GM13976 (cell line): Measurements from ENCODE around the gene LRRC27.

ENCODE experiments used
- DNase-seq: peaks from one replicate; pipeline ENCODE4 v3.0.0; 2012; ENCODE audit warnings: low spot score
- in situ Hi-C: fragments of 300-500 bp; cut with MboI; formaldehyde crosslinking; loops from one replicate; pipeline ENCODE4 v1.12.0; 2022; ENCODE audit warnings: low sequenced_read_pairs, mixed read lengths, inconsistent platforms; ENCODE audit not compliant: unreplicated experiment
- TF ChIP-seq, protein P1 (sequence below): IDR thresholded peaks from 2 replicates; pipeline ENCODE4 v1.5.1; 2012; ENCODE audit warnings: borderline replicate concordance, mild to moderate bottlenecking; ENCODE audit not compliant: insufficient read depth; ENCODE audit errors: extremely low read depth, missing control alignments, control extremely low read depth

Gene LRRC27

DNA sequence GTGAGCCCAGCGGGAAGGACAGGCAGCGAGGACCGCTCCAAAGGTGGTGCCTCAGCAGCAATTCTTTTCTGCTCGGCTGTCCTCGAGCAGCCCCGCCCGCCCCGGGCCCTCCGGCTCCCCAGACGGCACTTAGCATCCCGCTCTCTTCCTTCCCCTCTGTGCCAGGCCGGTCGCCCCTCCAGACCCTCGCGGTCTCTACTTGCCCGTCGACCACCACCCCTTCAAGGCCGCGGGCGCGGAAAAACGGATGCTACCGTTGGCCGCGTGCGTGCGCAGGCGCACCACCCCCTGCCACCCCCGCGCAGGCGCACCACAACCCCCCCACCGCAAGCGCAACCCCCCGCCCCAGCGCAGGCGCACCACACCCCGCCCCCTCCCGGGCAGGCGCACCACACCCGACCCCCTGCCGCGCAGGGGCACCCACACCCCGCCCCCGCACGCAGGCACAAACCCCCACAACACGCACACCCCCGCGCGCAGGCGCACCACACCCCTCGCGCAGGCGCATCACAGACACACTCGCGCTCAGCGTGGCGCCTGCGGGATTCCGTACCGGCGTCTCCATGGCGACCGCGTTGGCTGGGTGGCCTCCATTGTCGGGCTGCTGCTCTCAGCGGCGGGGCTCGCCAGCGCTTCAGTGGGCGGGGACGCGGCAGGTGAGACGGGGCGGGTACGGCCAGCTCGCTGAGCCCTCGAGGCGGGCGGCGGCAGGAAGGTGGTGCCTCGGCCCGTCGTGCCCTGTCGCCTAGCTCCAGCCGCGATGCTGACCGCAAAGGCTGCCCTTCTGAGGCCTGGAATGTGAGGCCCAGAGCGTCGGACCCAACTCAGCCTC, at the start of gene LRRC27:
TSS of gene LRRC27 (plus strand) at position 593 of the 832 bp plus-strand sequence. CDS start 1,332 bp downstream, outside the sequence.
- TF ChIP-seq, protein P1, sequence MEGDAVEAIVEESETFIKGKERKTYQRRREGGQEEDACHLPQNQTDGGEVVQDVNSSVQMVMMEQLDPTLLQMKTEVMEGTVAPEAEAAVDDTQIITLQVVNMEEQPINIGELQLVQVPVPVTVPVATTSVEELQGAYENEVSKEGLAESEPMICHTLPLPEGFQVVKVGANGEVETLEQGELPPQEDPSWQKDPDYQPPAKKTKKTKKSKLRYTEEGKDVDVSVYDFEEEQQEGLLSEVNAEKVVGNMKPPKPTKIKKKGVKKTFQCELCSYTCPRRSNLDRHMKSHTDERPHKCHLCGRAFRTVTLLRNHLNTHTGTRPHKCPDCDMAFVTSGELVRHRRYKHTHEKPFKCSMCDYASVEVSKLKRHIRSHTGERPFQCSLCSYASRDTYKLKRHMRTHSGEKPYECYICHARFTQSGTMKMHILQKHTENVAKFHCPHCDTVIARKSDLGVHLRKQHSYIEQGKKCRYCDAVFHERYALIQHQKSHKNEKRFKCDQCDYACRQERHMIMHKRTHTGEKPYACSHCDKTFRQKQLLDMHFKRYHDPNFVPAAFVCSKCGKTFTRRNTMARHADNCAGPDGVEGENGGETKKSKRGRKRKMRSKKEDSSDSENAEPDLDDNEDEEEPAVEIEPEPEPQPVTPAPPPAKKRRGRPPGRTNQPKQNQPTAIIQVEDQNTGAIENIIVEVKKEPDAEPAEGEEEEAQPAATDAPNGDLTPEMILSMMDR = no peak
- DNase-seq = peak; percentile 98
- in situ Hi-C loops = no loop called here

DNA sequence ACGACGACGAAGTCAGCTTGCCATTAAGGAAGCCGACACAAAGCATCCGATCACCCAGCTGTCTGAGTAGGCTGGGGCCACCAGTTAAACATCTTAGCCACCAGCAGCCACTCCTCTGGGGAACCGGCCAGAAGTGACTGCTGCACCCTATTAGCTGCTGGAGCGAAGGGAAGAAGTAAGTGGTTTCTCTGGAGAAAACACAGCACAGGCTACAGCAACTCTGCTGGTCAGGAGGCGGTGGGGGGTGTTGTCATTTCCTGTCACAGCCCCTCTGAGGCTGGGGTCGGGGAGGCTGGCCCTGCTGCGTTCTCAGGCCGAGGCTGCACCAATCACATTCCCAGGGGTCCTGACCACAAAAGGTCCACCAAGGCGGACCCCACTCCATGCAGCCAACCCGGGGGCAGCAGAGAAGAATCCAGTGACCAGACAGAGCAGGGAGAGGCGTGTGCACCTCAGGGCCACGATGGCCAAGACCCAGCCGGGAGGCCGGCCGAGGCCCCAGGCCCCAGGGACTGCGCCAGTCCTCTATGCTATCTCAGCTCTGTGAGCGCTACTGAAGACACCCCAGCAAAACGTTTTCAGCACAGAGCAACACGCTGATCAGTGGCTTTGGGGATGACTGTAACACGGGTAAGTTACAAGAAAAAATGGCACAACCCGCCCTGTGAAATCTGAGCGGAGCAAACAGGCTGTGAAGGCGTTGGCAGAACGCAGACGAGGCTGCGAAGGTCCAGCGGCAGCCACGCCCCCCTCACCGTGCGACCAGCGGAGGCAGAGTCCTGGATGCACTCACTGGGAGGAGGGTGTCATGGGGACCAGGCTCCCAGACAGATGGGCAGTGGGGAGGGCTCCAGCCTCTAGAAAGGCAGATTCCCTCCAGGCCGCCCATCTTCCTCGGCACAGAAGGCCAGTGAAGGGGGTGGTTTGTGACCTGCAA, 49.1 kb upstream of the LRRC27 start:
- no peak for DNase-seq
- TF ChIP-seq, protein P1 = no peak
- in situ Hi-C loops = no loop called here

DNA sequence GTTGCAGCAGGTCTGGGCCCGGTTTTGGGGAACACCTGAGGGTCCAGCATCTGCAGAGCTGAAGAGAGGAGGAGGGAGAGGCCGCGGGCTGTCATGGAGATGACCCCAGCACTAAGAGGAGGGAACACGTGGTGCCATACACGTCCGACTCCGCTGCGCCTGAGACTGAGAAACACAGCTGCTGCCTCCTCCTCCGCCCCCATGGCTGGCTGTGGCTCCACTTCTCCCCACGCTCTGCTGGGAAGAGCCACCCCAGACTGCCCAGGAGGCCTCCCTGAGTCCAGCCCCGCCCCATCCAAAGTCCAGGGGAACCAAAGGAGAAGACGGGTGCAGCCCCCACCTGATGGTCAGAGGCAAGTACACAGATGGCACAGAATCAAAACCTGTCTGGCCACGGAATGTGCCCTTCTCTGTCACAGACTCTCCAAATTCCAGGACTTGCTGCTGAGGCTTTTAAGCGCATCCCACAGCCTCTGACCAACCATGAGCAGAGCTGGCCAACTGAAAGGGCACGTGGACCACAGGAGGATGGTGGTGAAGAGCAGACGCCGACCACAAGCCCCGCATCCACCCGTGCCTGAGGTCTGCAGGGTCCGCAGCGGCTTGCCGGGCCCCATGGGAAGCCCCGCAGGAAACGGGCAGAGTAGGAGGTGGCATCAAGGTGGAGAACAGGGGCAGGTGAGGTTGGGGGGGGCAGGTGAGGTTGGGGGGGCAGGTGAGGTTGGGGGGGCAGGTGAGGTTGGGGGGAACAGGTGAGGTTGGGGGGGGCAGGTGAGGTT, 48.2 kb upstream of the LRRC27 start:
- DNase-seq = no peak
- TF ChIP-seq, protein P1 = no peak
- in situ Hi-C loops = no loop called here

DNA sequence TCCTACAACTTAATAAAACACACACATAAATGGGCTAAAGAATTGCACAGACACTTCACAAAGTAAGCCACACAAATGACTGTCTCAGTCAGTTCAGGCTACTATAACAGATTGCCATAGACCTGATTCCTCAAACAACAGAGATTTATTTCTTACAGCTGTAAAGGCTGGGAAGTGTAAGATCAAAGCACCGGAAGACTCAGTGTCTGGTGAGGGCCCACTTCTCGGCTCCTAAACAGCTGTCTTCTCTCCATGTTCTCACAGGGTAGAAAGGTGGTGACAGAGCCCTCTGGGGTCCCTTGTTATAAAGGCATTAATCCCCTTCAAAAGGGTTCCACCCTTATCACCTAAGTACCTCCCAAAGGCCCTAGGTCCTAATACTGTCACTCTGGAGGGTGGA, 42.6 kb upstream of the LRRC27 start:
- TF ChIP-seq, protein P1 = no peak
- in situ Hi-C loops = no loop called here
- no peak for DNase-seq

DNA sequence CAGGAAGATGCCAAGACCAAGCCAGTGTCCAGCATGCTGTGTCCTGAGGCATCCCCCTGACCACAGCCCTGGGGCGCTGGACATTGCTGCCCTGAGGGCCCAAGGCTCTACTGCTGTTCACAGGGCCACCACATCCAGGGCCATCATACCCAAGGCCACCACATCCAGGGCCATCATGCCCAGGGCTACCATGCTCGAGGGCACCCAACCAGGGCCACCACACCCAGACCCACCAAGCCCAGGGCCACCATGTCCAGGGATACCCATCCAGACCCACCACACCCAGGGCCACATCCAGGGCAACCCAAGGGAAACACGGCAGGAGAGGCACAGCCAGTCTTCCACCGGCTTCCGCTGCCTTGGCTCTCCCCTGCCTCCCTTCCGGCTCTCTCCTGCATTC, 41.4 kb upstream of the LRRC27 start:
- no peak for DNase-seq
- in situ Hi-C loops = no loop called here
- TF ChIP-seq, protein P1 = no peak

DNA sequence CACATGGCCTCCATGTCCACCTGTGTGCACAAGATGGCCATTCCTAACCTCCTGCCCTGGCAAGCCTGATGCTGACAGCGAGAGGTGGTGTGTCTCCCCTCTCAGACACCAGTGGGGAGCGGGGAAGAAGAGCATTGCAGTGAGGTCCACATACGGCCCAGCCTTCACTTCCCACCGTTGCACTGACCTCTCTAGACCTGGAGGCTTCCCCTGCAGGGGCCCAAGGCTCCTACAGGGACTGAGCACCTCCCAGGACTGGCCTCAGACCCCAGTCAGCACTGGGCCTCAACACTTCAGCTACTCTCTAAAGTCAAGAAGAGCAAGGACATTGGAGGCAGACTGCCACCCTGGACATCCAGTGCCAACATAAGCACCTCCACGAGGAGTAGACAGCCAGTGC, 40.2 kb upstream of the LRRC27 start:
- in situ Hi-C loops = no loop called here
- no peak for DNase-seq
- TF ChIP-seq, protein P1 = no peak
